ENCODE results near the gene SLC9A1.
"Not testable (repeated sequence)": the region's sequence is repeated elsewhere in the genome, so short reads cannot be mapped to it uniquely, and the experiment has no call there.

DNA sequence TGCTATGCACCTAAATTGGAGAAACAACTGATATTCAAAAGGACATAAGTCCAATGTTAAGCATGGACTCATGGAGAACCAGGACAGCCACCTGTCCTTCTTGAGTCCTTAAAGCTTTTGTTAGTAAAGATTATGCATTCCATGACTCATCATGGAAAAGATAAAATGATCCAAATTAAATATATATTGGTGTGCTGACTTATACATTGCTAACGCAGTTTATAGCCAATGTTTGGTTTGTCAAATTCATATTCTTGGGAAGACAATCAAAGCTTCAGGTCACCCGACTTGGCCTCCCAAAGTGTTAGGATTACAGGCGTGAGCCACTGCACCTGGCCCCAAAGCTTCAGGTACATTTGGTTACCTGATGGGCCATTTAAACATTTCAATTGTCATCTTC lies 29.7 kb upstream of the SLC9A1 start:
- TF ChIP-seq, protein P1, sequence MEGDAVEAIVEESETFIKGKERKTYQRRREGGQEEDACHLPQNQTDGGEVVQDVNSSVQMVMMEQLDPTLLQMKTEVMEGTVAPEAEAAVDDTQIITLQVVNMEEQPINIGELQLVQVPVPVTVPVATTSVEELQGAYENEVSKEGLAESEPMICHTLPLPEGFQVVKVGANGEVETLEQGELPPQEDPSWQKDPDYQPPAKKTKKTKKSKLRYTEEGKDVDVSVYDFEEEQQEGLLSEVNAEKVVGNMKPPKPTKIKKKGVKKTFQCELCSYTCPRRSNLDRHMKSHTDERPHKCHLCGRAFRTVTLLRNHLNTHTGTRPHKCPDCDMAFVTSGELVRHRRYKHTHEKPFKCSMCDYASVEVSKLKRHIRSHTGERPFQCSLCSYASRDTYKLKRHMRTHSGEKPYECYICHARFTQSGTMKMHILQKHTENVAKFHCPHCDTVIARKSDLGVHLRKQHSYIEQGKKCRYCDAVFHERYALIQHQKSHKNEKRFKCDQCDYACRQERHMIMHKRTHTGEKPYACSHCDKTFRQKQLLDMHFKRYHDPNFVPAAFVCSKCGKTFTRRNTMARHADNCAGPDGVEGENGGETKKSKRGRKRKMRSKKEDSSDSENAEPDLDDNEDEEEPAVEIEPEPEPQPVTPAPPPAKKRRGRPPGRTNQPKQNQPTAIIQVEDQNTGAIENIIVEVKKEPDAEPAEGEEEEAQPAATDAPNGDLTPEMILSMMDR (optimal IDR thresholded peaks at IDR 0.05 in 1 of 3, IDR thresholded peaks at IDR 0.05 in 1 of 3, conservative IDR thresholded peaks at IDR 0.05 in 1 of 3; ENCODE audit: extremely low read depth in 1 of 3, insufficient read depth in 2 of 3, low read length in 3 of 3), result not testable (repeated sequence)
- not testable (repeated sequence) for TF ChIP-seq EZH2 (IDR thresholded peaks at IDR 0.05; ENCODE audit: low read length)

All from keratinocyte (primary cell).